Measurements from ENCODE around the gene PRKCE. TPM values are rescaled to one million over a fixed set of nuclear protein-coding genes. Genes with fewer than 3 reads are reported as not detected.

The PRKCE gene
- total RNA-seq, 2 donors from 2014 or later, result 6.3 to 30.1 TPM

GRCh38 chr2:45979065-45979464 lies 327.6 kb downstream of the PRKCE start:
- Mint-ChIP-seq H3K4me3 (no peak overlapping the region), H3K36me3 (no peaks in the 10 kb centered on the region), H3K4me1 (ENCODE audit: low read depth in 2 of 2) (peaks cover 3 to 6% of the 10 kb centered on the region in 2 donors), H3K27ac (no peak overlapping the region), H3K27me3 (no peaks in the 10 kb centered on the region), H3K9me3 (no peaks in the 10 kb centered on the region)
- ATAC-seq (no peak), DNase-seq (ENCODE audit: low spot score) (no peak)

GRCh38 chr2:45980161-45980865 lies 328.8 kb downstream of the PRKCE start:
- Mint-ChIP-seq H3K27ac (no peak overlapping the region), H3K4me1 (ENCODE audit: low read depth in 2 of 2) (peaks cover 6 to 8% of the 10 kb centered on the region in 2 donors), H3K9me3 (no peaks in the 10 kb centered on the region), H3K4me3 (no peak overlapping the region), H3K27me3 (no peaks in the 10 kb centered on the region), H3K36me3 (no peaks in the 10 kb centered on the region)
- ATAC-seq (no peak), DNase-seq (ENCODE audit: low spot score) (no peak)

- no peak overlapping the region for H3K4me3 Mint-ChIP-seq
- H3K27me3 Mint-ChIP-seq, result no peaks in the 10 kb centered on the region
- H3K4me1 Mint-ChIP-seq (ENCODE audit: low read depth in 2 of 2), result peaks cover 6 to 12% of the 10 kb centered on the region in 2 donors
- H3K27ac Mint-ChIP-seq, result no peak overlapping the region
- no peaks in the 10 kb centered on the region for H3K9me3 Mint-ChIP-seq
- DNase-seq (ENCODE audit: low spot score) (no peak), ATAC-seq (no peak)
- H3K36me3 Mint-ChIP-seq, result no peaks in the 10 kb centered on the region
These were observed 330.0 kb downstream of the PRKCE start for GRCh38 chr2:45981384-45981930.

GRCh38 chr2:45982096-45982495 lies 330.6 kb downstream of the PRKCE start:
- H3K36me3 Mint-ChIP-seq, result no peaks in the 10 kb centered on the region
- H3K27ac Mint-ChIP-seq, result no peak overlapping the region
- DNase-seq (ENCODE audit: low spot score) (no peak), ATAC-seq (no peak)
- H3K9me3 Mint-ChIP-seq, result no peaks in the 10 kb centered on the region
- no peak overlapping the region for H3K4me3 Mint-ChIP-seq
- peaks cover 6 to 12% of the 10 kb centered on the region in 2 donors for H3K4me1 Mint-ChIP-seq (ENCODE audit: low read depth in 2 of 2)
- H3K27me3 Mint-ChIP-seq, result no peaks in the 10 kb centered on the region

GRCh38 chr2:45983213-45983612 lies 331.7 kb downstream of the PRKCE start:
- Mint-ChIP-seq H3K36me3 (no peaks in the 10 kb centered on the region), H3K27me3 (no peaks in the 10 kb centered on the region), H3K27ac (no peak overlapping the region), H3K4me1 (ENCODE audit: low read depth in 2 of 2) (peaks cover 6 to 12% of the 10 kb centered on the region in 2 donors), H3K4me3 (no peak overlapping the region), H3K9me3 (no peaks in the 10 kb centered on the region)
- ATAC-seq (no peak), DNase-seq (ENCODE audit: low spot score) (no peak)

- no peaks in the 10 kb centered on the region for H3K9me3 Mint-ChIP-seq
- H3K27ac Mint-ChIP-seq, result no peak overlapping the region
- ATAC-seq (no peak), DNase-seq (ENCODE audit: low spot score) (no peak)
- H3K4me1 Mint-ChIP-seq (ENCODE audit: low read depth in 2 of 2), result peaks cover 3 to 11% of the 10 kb centered on the region in 2 donors
- H3K27me3 Mint-ChIP-seq, result no peaks in the 10 kb centered on the region
- no peaks in the 10 kb centered on the region for H3K36me3 Mint-ChIP-seq
- H3K4me3 Mint-ChIP-seq, result no peak overlapping the region
These were observed 332.9 kb downstream of the PRKCE start for GRCh38 chr2:45984366-45984765.

GRCh38 chr2:45984896-45985473 lies 333.5 kb downstream of the PRKCE start:
- no peak overlapping the region for H3K27ac Mint-ChIP-seq
- no peak for ATAC-seq
- DNase-seq (ENCODE audit: low spot score), result no peak

GRCh38 chr2:45986509-45986908 lies 335.0 kb downstream of the PRKCE start:
- DNase-seq (ENCODE audit: low spot score) (no peak), ATAC-seq (no peak)
- Mint-ChIP-seq H3K9me3 (no peaks in the 10 kb centered on the region), H3K27ac (no peak overlapping the region), H3K27me3 (no peaks in the 10 kb centered on the region), H3K4me3 (no peak overlapping the region), H3K36me3 (no peaks in the 10 kb centered on the region), H3K4me1 (ENCODE audit: low read depth in 2 of 2) (peaks cover 0 to 9% of the 10 kb centered on the region in 2 donors)

More at GRCh38 chr2:45984896-45985473, 333.5 kb downstream of the PRKCE start:
- Mint-ChIP-seq H3K36me3 (no peaks in the 10 kb centered on the region), H3K27me3 (no peaks in the 10 kb centered on the region), H3K9me3 (no peaks in the 10 kb centered on the region), H3K4me1 (ENCODE audit: low read depth in 2 of 2) (peaks cover 0 to 9% of the 10 kb centered on the region in 2 donors), H3K4me3 (no peak overlapping the region)

- Mint-ChIP-seq H3K27me3 (no peaks in the 10 kb centered on the region), H3K27ac (no peak overlapping the region), H3K4me1 (ENCODE audit: low read depth in 2 of 2) (peaks cover 0 to 9% of the 10 kb centered on the region in 2 donors), H3K4me3 (no peak overlapping the region), H3K9me3 (no peaks in the 10 kb centered on the region), H3K36me3 (no peaks in the 10 kb centered on the region)
- ATAC-seq (no peak), DNase-seq (ENCODE audit: low spot score) (no peak)
These were observed 336.4 kb downstream of the PRKCE start for GRCh38 chr2:45987856-45988255.

GRCh38 chr2:45988879-45989278 lies 337.4 kb downstream of the PRKCE start:
- Mint-ChIP-seq H3K36me3 (no peaks in the 10 kb centered on the region), H3K4me3 (no peak overlapping the region), H3K9me3 (no peaks in the 10 kb centered on the region), H3K27ac (no peak overlapping the region), H3K4me1 (ENCODE audit: low read depth in 2 of 2) (peaks cover 5 to 11% of the 10 kb centered on the region in 2 donors), H3K27me3 (no peaks in the 10 kb centered on the region)
- ATAC-seq, result no peak
- DNase-seq (ENCODE audit: low spot score), result no peak

- DNase-seq (ENCODE audit: low spot score), result no peak
- Mint-ChIP-seq H3K27ac (no peak overlapping the region), H3K9me3 (no peaks in the 10 kb centered on the region), H3K4me3 (no peak overlapping the region), H3K4me1 (ENCODE audit: low read depth in 2 of 2) (peaks cover 5 to 6% of the 10 kb centered on the region in 2 donors), H3K27me3 (no peaks in the 10 kb centered on the region), H3K36me3 (no peaks in the 10 kb centered on the region)
- no peak for ATAC-seq
These were observed 338.7 kb downstream of the PRKCE start for GRCh38 chr2:45990131-45990530.

- ATAC-seq, result no peak
- H3K36me3 Mint-ChIP-seq, result no peaks in the 10 kb centered on the region
- no peak for DNase-seq (ENCODE audit: low spot score)
- no peak overlapping the region for H3K27ac Mint-ChIP-seq
- H3K27me3 Mint-ChIP-seq, result no peaks in the 10 kb centered on the region
- no peaks in the 10 kb centered on the region for H3K9me3 Mint-ChIP-seq
- H3K4me3 Mint-ChIP-seq, result no peak overlapping the region
- H3K4me1 Mint-ChIP-seq (ENCODE audit: low read depth in 2 of 2), result peaks cover 3 to 5% of the 10 kb centered on the region in 2 donors
These were observed 340.7 kb downstream of the PRKCE start for GRCh38 chr2:45992021-45992740.

GRCh38 chr2:45992741-45993475 lies 341.4 kb downstream of the PRKCE start:
- Mint-ChIP-seq H3K27ac (no peak overlapping the region), H3K27me3 (no peaks in the 10 kb centered on the region), H3K36me3 (no peaks in the 10 kb centered on the region), H3K9me3 (no peaks in the 10 kb centered on the region), H3K4me1 (ENCODE audit: low read depth in 2 of 2) (peaks cover 3 to 5% of the 10 kb centered on the region in 2 donors), H3K4me3 (no peak overlapping the region)
- ATAC-seq (no peak), DNase-seq (ENCODE audit: low spot score) (no peak)
